Measurements from ENCODE around the gene PDZRN4. TPM values are rescaled to one million over a fixed set of nuclear protein-coding genes. Genes with fewer than 3 reads are reported as not detected.

Gene PDZRN4
- polyA plus RNA-seq, 1 donor from 2014 or later: 46.7 TPM

DNA sequence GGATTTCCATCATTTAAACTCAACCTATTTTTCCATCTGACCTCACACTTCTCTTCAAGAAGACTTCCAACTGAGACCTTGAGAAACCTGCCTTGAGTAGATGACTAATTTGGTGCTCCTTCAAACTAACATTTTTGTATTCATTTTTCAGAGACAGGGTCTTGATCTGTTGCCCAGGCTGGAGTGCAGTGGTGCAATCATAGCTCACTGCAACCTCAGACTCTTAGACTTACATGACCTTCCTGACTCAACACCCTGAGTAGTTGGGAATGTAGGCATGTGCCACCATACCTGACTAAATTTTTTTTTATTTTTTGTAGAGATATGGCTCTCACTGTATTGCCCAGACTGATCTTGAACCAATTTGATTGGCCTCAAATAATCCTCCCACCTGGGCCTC is 389.9 kb downstream of the PDZRN4 start:
- peaks cover 16% of the 10 kb centered on the region for H3K36me3 ChIP-seq (ENCODE audit: insufficient read depth, low read length)
- no peak overlapping the region for H2AFZ ChIP-seq (ENCODE audit: low read depth, low read length)
- no peaks in the 10 kb centered on the region for H3K79me2 ChIP-seq (replicated peaks; ENCODE audit: insufficient read depth, low read length)
- no peaks in the 10 kb centered on the region for H3K27me3 ChIP-seq (ENCODE audit: insufficient read depth, low read depth, low read length)
- no peaks in the 10 kb centered on the region for H3K9me2 ChIP-seq (ENCODE audit: insufficient read depth, low read length)
- H3K9ac ChIP-seq (ENCODE audit: low read length): no peak overlapping the region
- H3F3A ChIP-seq (ENCODE audit: insufficient read depth, low read length, poor library complexity, severe bottlenecking): peaks cover 3% of the 10 kb centered on the region
- TF ChIP-seq TAF1 (IDR thresholded peaks at IDR 0.05; ENCODE audit: low read depth): no peak
- no peak for TF ChIP-seq MXI1 (conservative IDR thresholded peaks at IDR 0.05; ENCODE audit: poor library complexity, severe bottlenecking)
- TF ChIP-seq EZH2 (IDR thresholded peaks at IDR 0.05; ENCODE audit: borderline replicate concordance, insufficient read depth, low read length, poor library complexity, severe bottlenecking): no peak
- TF ChIP-seq REST (IDR thresholded peaks at IDR 0.05; ENCODE audit: borderline replicate concordance): no peak
- no peak for TF ChIP-seq EP300 (conservative IDR thresholded peaks at IDR 0.05; ENCODE audit: poor library complexity, severe bottlenecking)
- no peak for TF ChIP-seq SMC3 (conservative IDR thresholded peaks at IDR 0.05; ENCODE audit: poor library complexity)
- TF ChIP-seq POLR2AphosphoS5 (IDR thresholded peaks at IDR 0.05): no peak
- TF ChIP-seq RAD21 (conservative IDR thresholded peaks at IDR 0.05): no peak
- no peak for TF ChIP-seq CTCF (IDR thresholded peaks at IDR 0.05; ENCODE audit: poor library complexity, severe bottlenecking)
- H3K4me2 ChIP-seq (ENCODE audit: low read length): no peak overlapping the region
- no peaks in the 10 kb centered on the region for H4K20me1 ChIP-seq (ENCODE audit: insufficient read depth)
- peak overlapping the region; percentile 63 for H3K27ac ChIP-seq (ENCODE audit: low read length)
- no peaks in the 10 kb centered on the region for H3K9me3 ChIP-seq (ENCODE audit: low read length)
- H3K4me3 ChIP-seq (ENCODE audit: low read length): no peak overlapping the region

GRCh38 chr12:41585784-41586183 is 397.7 kb downstream of the PDZRN4 start:
- Histone ChIP-seq H3K4me3 (ENCODE audit: low read length) (no peak overlapping the region), H3K27ac (ENCODE audit: low read length) (peak overlapping the region; percentile 83), H2AFZ (ENCODE audit: low read depth, low read length) (no peak overlapping the region), H3K9me3 (ENCODE audit: low read length) (no peaks in the 10 kb centered on the region), H3K79me2 (replicated peaks; ENCODE audit: insufficient read depth, low read length) (no peaks in the 10 kb centered on the region), H3K36me3 (ENCODE audit: insufficient read depth, low read length) (no peaks in the 10 kb centered on the region), H3K9ac (ENCODE audit: low read length) (no peak overlapping the region), H3F3A (ENCODE audit: insufficient read depth, low read length, poor library complexity, severe bottlenecking) (peaks cover 4% of the 10 kb centered on the region), H3K9me2 (ENCODE audit: insufficient read depth, low read length) (no peaks in the 10 kb centered on the region), H3K27me3 (ENCODE audit: insufficient read depth, low read depth, low read length) (no peaks in the 10 kb centered on the region), H3K4me2 (ENCODE audit: low read length) (no peak overlapping the region), H4K20me1 (ENCODE audit: insufficient read depth) (no peaks in the 10 kb centered on the region)
- no peak for TF ChIP-seq CTCF (IDR thresholded peaks at IDR 0.05; ENCODE audit: poor library complexity, severe bottlenecking)
- no peak for TF ChIP-seq MXI1 (conservative IDR thresholded peaks at IDR 0.05; ENCODE audit: poor library complexity, severe bottlenecking)
- TF ChIP-seq EZH2 (IDR thresholded peaks at IDR 0.05; ENCODE audit: borderline replicate concordance, insufficient read depth, low read length, poor library complexity, severe bottlenecking): no peak
- no peak for TF ChIP-seq TAF1 (IDR thresholded peaks at IDR 0.05; ENCODE audit: low read depth)
- no peak for TF ChIP-seq REST (IDR thresholded peaks at IDR 0.05; ENCODE audit: borderline replicate concordance)
- no peak for TF ChIP-seq EP300 (conservative IDR thresholded peaks at IDR 0.05; ENCODE audit: poor library complexity, severe bottlenecking)
- TF ChIP-seq RAD21 (conservative IDR thresholded peaks at IDR 0.05): no peak
- TF ChIP-seq SMC3 (conservative IDR thresholded peaks at IDR 0.05; ENCODE audit: poor library complexity): no peak
- TF ChIP-seq POLR2AphosphoS5 (IDR thresholded peaks at IDR 0.05): no peak
